Heart left ventricle (tissue), 16 donors: ENCODE results near the gene CIT. TPM values are rescaled to one million over a fixed set of nuclear protein-coding genes. Genes with fewer than 3 reads are reported as not detected.

Source experiments
- ATAC-seq, 4 donors: fragments of 200-7000 bp; cut with Tn5 transposase; one replicate each; pipeline ENCODE4 v1.9.1; 2020 to 2022; ENCODE audit warnings: moderate library complexity in 4 of 4, mild to moderate bottlenecking in 3 of 4, moderate number of reproducible peaks in 1 of 4
- DNase-seq, 5 donors: peaks; one replicate each; pipeline ENCODE4 v3.0.0-alpha.2; 2020
- H3K27ac ChIP-seq, 12 donors: fragments of 200-600 bp; sonication (generic) in 4 of 12; one replicate each; pipeline versions ENCODE4 v1.5.0 to v1.8.0; 2016 to 2022; ENCODE audit warnings: mild to moderate bottlenecking in 2 of 12
- H3K27me3 ChIP-seq, 9 donors: fragments of 200-600 bp; sonication (generic) in 2 of 9; one replicate each; pipeline versions ENCODE4 v1.5.1 to v1.8.0; 2016 to 2022; ENCODE audit warnings: mild to moderate bottlenecking in 3 of 9
- H3K36me3 ChIP-seq, 9 donors: fragments of 200-600 bp; sonication (generic) in 2 of 9; one replicate each; pipeline versions ENCODE4 v1.5.0 to v1.8.0; 2018 to 2022; ENCODE audit warnings: mild to moderate bottlenecking in 2 of 9
- H3K4me1 ChIP-seq, 12 donors: fragments of 200-600 bp; sonication (generic) in 4 of 12; one replicate each; pipeline versions ENCODE4 v1.5.0 to v1.8.0; 2016 to 2022; ENCODE audit warnings: mild to moderate bottlenecking in 3 of 12
- H3K4me3 ChIP-seq, 12 donors: fragments of 200-600 bp; sonication (generic) in 4 of 12; one replicate each; pipeline versions ENCODE4 v1.5.0 to v1.8.0; 2017 to 2022; ENCODE audit warnings: mild to moderate bottlenecking in 9 of 12, moderate library complexity in 4 of 12
- H3K9me3 ChIP-seq, 12 donors: fragments of 200-600 bp; sonication (generic) in 4 of 12; one replicate each; pipeline versions ENCODE4 v1.5.0 to v1.8.0; 2016 to 2022; ENCODE audit warnings: mild to moderate bottlenecking in 1 of 12
- POLR2A ChIP-seq, 2 donors: fragments of 450-650 bp; IDR thresholded peaks; one replicate each; pipeline ENCODE4 v1.6.1; 2017; ENCODE audit warnings: antibody characterized with exemption in 2 of 2, mild to moderate bottlenecking in 2 of 2, moderate library complexity in 2 of 2
- WGBS, 4 donors: extraction: QIAGEN DNeasy Blood & Tissue Kit in 2 of 4; methylation state at CpG; one replicate each; pipeline versions ENCODE4 v1.1.5 to v1.1.7; 2013 to 2018; 5-methylcytosine and 5-hydroxymethylcytosine counted together
- intact Hi-C, 10 donors: fragments of 100-400 bp; cut with DNase I; formaldehyde crosslinking; loops; one replicate each; pipeline versions ENCODE4 v1.11.1 to v1.14.2; 2022
- polyA plus RNA-seq, 2 donors: library from polyadenylated mRNA; stranded (reverse); fragments of 200-250 nt; gene quantifications; one replicate each; pipeline ENCODE4 v1.2.3, GENCODE V29; 2013
- total RNA-seq, 9 donors: library from RNA; depleted of rRNA in 2 of 9; stranded (reverse); fragments of >200 nt in 2 of 9; fragmentation: NEBNext Ultra II Directional in 3 of 9; extraction: Animal tissue kit (Norgen Biotek cat#: 25700) in 3 of 9; gene quantifications; one replicate each; pipeline versions ENCODE4 v1.1.0 to v1.2.4, GENCODE V29; 2016 to 2023
- TF ChIP-seq, protein P1 (sequence below), 12 donors: fragments of 200-600 bp; sonication (generic) in 4 of 12; IDR thresholded peaks; one replicate each; pipeline versions ENCODE4 v1.5.0 to v1.8.0; 2018 to 2022; ENCODE audit warnings: antibody characterized with exemption in 12 of 12, mild to moderate bottlenecking in 5 of 12
- donor health status: ischemic (EF 13 %, LVEDD 7.1; RV severe dilation, severe dysfunction).
- donor health status: healthy with polysubstance abuse.
- donor health status: DM: no; HTN: yes; CAD: no.
- donor health status: DM: no; HTN: no; CAD: no.
- donor health status: ischemic (EF 25% LVEDD 6.9; RV normal size, moderate dysfunction).
- donor health status: ischemic (EF 25% LVEDD 5.7; RV mildly dilated, moderate dysfunction).
- donor health status: healthy.
- donor health status: DM: yes; HTN: yes; CAD: no.
- donor health status: ischemic (EF 35%, LVEDD 5.7; RV mildly dilated, moderate dysfunction).
- donor health status: nonischemic (EF 11% LVEDD 7.7; RV severe dilation, severe dysfunction).
- donor health status: DM: yes; HTN: yes; CAD: no.
- donor health status: PGD.
- donor health status: ischemic (EF 29% LVEDD 5.4; RV normal size, mild dysfunction).
- donor health status: nonischemic (EF 23%, LVEDD 6.1; RV moderate dilation, normal function).

The CIT gene
- total and polyA plus RNA-seq, 11 donors, result 0.26 to 8.1 (median 1.9) TPM

DNA sequence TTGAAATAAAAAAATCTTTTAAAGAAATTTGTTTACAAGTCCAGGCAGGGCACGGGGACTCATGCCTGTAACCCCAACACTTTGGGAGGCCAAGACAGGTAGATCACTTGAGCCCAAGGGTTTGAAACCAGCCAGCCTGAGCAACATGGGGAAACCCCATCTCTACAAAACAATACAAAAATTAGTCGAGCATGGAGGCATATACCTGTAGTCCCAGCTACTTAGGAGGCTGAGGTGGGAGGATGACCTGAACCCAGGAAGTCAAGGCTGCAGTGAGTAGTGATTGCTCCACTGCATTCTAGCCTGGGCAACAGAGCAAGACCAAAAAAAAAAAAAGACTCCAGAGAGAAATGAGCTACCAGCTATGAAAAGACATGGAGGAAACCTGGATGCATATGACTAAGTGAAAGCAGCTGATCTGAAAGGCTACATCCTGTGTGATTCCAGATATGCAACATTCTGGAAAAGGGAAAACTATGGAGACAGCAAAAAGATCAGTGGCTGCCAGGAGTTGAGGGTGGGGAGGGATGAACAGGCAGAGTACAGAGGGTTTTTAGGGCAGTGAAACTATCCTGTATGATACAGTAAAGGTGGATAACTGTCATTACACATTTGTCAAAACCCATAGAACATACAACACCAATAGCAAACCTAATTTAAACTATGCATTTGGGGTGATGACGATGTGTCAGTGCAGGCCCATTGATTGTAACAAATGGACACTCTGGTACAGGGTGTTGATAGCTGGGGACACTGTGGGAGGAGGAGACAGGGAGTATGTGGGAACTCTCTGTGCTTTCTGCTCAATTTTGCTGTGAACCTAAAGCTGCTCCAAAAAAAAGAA is 149.3 kb downstream of the CIT start:
- H3K4me3 ChIP-seq, result no peak overlapping the region
- no peaks in the 10 kb centered on the region for H3K27me3 ChIP-seq
- H3K4me1 ChIP-seq, result no peaks in the 10 kb centered on the region
- H3K27ac ChIP-seq, result no peak overlapping the region
- H3K36me3 ChIP-seq, result peaks cover 0 to 6% (median 0%) of the 10 kb centered on the region in 9 donors
- intact Hi-C loops, result no loop called here
- TF ChIP-seq, protein P1, sequence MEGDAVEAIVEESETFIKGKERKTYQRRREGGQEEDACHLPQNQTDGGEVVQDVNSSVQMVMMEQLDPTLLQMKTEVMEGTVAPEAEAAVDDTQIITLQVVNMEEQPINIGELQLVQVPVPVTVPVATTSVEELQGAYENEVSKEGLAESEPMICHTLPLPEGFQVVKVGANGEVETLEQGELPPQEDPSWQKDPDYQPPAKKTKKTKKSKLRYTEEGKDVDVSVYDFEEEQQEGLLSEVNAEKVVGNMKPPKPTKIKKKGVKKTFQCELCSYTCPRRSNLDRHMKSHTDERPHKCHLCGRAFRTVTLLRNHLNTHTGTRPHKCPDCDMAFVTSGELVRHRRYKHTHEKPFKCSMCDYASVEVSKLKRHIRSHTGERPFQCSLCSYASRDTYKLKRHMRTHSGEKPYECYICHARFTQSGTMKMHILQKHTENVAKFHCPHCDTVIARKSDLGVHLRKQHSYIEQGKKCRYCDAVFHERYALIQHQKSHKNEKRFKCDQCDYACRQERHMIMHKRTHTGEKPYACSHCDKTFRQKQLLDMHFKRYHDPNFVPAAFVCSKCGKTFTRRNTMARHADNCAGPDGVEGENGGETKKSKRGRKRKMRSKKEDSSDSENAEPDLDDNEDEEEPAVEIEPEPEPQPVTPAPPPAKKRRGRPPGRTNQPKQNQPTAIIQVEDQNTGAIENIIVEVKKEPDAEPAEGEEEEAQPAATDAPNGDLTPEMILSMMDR (IDR thresholded peaks at IDR 0.05), result no peak
- no peak for TF ChIP-seq POLR2A (IDR thresholded peaks at IDR 0.05)
- no peaks in the 10 kb centered on the region for H3K9me3 ChIP-seq
- ATAC-seq, result no peak
- no peak for DNase-seq
- 94 to 98% (median 96%) methylated on average over 3 of the region's 3 CpGs for whole genome bisulfite sequencing, 4 donors

DNA sequence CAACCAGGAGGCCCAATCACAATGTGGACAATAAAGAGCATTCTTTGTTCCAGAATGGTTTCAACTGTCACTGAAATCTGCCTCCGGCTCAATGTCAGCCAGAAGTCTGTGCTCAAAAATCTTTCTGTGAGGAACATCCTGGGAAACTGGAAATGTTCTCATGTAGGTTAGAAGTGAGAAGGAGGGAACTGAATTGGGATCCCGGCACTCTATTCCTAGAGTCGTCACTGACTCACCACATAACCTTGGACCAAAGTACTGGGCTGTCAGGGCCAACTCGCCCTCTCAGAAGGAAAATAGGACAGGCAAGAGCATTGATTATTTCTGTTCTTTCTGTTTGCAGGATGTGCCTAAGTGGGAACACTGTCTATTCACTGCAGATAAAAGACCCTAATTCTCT is 151.6 kb downstream of the CIT start:
- WGBS, 4 donors, result 93 to 97% (median 95%) methylated on average over 4 of the region's 4 CpGs
- no peak for DNase-seq
- Histone ChIP-seq H3K27me3 (no peaks in the 10 kb centered on the region), H3K9me3 (no peaks in the 10 kb centered on the region), H3K27ac (no peak overlapping the region), H3K36me3 (peaks cover 0 to 6% (median 0%) of the 10 kb centered on the region in 9 donors), H3K4me1 (no peaks in the 10 kb centered on the region), H3K4me3 (no peak overlapping the region)
- no peak for ATAC-seq
- intact Hi-C loops, result no loop called here
- TF ChIP-seq, protein P1 (IDR thresholded peaks at IDR 0.05), result no peak
- no peak for TF ChIP-seq POLR2A (IDR thresholded peaks at IDR 0.05)

DNA sequence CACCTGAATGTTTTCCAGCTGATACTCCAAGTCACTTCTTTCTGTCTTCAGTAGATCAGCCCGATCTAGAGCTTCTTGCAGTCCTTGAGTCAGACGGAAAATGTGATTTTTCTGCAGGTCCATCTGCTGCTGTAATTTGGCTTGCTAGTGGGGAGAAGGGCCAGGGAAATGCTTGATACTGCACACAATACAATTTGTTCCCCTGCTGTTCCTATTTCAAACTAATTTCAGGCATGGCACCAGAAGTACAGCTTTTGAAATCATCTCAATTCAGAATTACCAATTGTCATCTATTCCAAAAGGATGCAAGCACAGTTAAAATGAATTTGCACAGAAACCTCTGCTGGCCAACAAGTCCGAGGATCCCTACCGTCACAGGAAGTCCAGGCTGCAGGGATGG is 155.8 kb downstream of the CIT start:
- whole genome bisulfite sequencing, 4 donors, result 61 to 80% (median 72%) methylated on average over 4 of the region's 4 CpGs
- no peak for TF ChIP-seq POLR2A (IDR thresholded peaks at IDR 0.05)
- TF ChIP-seq, protein P1 (IDR thresholded peaks at IDR 0.05), result no peak
- no peak for ATAC-seq
- Histone ChIP-seq H3K4me1 (peaks cover 0 to 8% (median 6%) of the 10 kb centered on the region in 12 donors), H3K27ac (no peak overlapping the region), H3K27me3 (no peaks in the 10 kb centered on the region), H3K9me3 (no peaks in the 10 kb centered on the region), H3K4me3 (no peak overlapping the region), H3K36me3 (no peaks in the 10 kb centered on the region)
- intact Hi-C loops, result loop anchor here in 1 of 10 donors (5.0 kb wide), 1 partner anchor 61 kb away; no protein-coding TSS in a partner anchor
- DNase-seq, result no peak

DNA sequence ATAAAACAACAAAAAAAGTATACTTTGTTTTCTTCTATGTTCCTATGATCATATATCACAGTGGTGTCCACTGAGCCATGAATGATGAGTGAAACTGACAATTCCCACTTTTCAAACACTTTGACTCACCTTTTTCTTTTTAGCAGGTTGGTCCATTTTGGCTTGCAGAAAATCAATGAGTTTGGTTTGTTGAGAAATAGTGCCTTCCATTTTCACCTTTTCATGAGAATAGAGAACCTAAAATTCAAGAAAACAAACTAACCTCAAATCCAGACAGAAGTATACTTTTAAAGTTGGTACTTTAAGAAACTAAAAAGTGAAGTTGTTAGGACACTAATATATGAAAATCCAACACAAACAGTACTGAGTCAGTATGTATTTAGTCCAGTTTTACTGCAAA is 156.8 kb downstream of the CIT start:
- Histone ChIP-seq H3K4me1 (peaks cover 0 to 13% (median 7%) of the 10 kb centered on the region in 12 donors), H3K9me3 (no peaks in the 10 kb centered on the region), H3K36me3 (no peaks in the 10 kb centered on the region), H3K4me3 (no peak overlapping the region), H3K27me3 (no peaks in the 10 kb centered on the region), H3K27ac (no peak overlapping the region)
- TF ChIP-seq, protein P1 (IDR thresholded peaks at IDR 0.05), result no peak
- TF ChIP-seq POLR2A (IDR thresholded peaks at IDR 0.05), result no peak
- DNase-seq, result no peak
- intact Hi-C loops, result loop anchor here in 1 of 10 donors (5.0 kb wide), 1 partner anchor 62 kb away; no protein-coding TSS in a partner anchor
- ATAC-seq, result no peak
